Measurements from ENCODE around the gene PLA2G15.
"Not testable (repeated sequence)": the region's sequence is repeated elsewhere in the genome, so short reads cannot be mapped to it uniquely, and the experiment has no call there.

PLA2G15 gene

GRCh38 chr16:68281368-68282063, 36.3 kb downstream of the PLA2G15 start:
- no peak for DNase-seq

GRCh38 chr16:68282064-68282452, 36.9 kb downstream of the PLA2G15 start:
- no peak for DNase-seq

GRCh38 chr16:68283346-68283745, 38.2 kb downstream of the PLA2G15 start:
- DNase-seq = no peak

- no peak for DNase-seq
These were observed 38.8 kb downstream of the PLA2G15 start for GRCh38 chr16:68283801-68284598.

- DNase-seq = no peak
These were observed 39.7 kb downstream of the PLA2G15 start for GRCh38 chr16:68284847-68285246.

GRCh38 chr16:68285683-68286082, 40.5 kb downstream of the PLA2G15 start:
- DNase-seq = no peak

GRCh38 chr16:68286153-68287074, 41.2 kb downstream of the PLA2G15 start:
- DNase-seq = no peak

- DNase-seq = no peak
These were observed 42.4 kb downstream of the PLA2G15 start for GRCh38 chr16:68287276-68288251.

- no peak for DNase-seq
These were observed 43.1 kb downstream of the PLA2G15 start for GRCh38 chr16:68288252-68288650.

- not testable (repeated sequence) for DNase-seq
These were observed 43.6 kb downstream of the PLA2G15 start for GRCh38 chr16:68288796-68289195.

GRCh38 chr16:68289202-68289601, 44.0 kb downstream of the PLA2G15 start:
- no peak for DNase-seq

- DNase-seq = peak; percentile 30
These were observed 44.6 kb downstream of the PLA2G15 start for GRCh38 chr16:68289621-68290329.

GRCh38 chr16:68290450-68290849, 45.3 kb downstream of the PLA2G15 start:
- no peak for DNase-seq

GRCh38 chr16:68291227-68291626, 46.1 kb downstream of the PLA2G15 start:
- DNase-seq = no peak

GRCh38 chr16:68292425-68292824, 47.3 kb downstream of the PLA2G15 start:
- no peak for DNase-seq

GRCh38 chr16:68296291-68296690, 51.1 kb downstream of the PLA2G15 start:
- DNase-seq = no peak

GRCh38 chr16:68296693-68297092, 51.5 kb downstream of the PLA2G15 start:
- DNase-seq = no peak

- DNase-seq = no peak
These were observed 52.7 kb downstream of the PLA2G15 start for GRCh38 chr16:68297908-68298307.

- DNase-seq = no peak
These were observed 53.1 kb downstream of the PLA2G15 start for GRCh38 chr16:68298312-68298711.

GRCh38 chr16:68298907-68299561, 53.9 kb downstream of the PLA2G15 start:
- DNase-seq = no peak
